MCF 10A (cell line): ENCODE results near the gene HEATR3. TPM values are rescaled to one million over a fixed set of nuclear protein-coding genes. Genes with fewer than 3 reads are reported as not detected.

Source experiments
- BruUV-seq: library from RNA; stranded (reverse); fragments of 400-500 nt; replicated peaks from 2 replicates; lab custom pipeline; 2021; lab: Mats Ljungman, UMichigan
- CTCF ChIA-PET: fragments of 300-600 bp; sonication (Branson Sonifier 250); formaldehyde crosslinking; extraction: SDS; loops from one replicate; lab custom pipeline; 2021; ENCODE audit warnings: antibody characterized with exemption, inconsistent platforms; lab: Yijun Ruan, JAX
- POLR2A ChIA-PET: fragments of 300-600, 350-650 bp; sonication (Branson Sonifier 250); formaldehyde crosslinking; extraction: SDS; loops from one replicate; lab custom pipeline; 2020; ENCODE audit warnings: antibody characterized with exemption, inconsistent platforms; lab: Yijun Ruan, JAX
- DNase-seq: peaks from one replicate; pipeline ENCODE4 v3.0.0-alpha.2; 2018; ENCODE audit not compliant: unreplicated experiment
- H3K27ac Mint-ChIP-seq: one replicate; pipeline ENCODE4 v1.8.0; 2022; ENCODE audit warnings: mild to moderate bottlenecking, low read depth, mixed read lengths; ENCODE audit not compliant: unreplicated experiment
- H3K27me3 Mint-ChIP-seq: one replicate; pipeline ENCODE4 v1.8.0; 2022; ENCODE audit warnings: mixed read lengths; ENCODE audit not compliant: insufficient read depth, unreplicated experiment
- H3K36me3 Mint-ChIP-seq: one replicate; pipeline ENCODE4 v1.8.0; 2022; ENCODE audit warnings: mild to moderate bottlenecking, moderate library complexity, mixed read lengths; ENCODE audit not compliant: insufficient read depth, unreplicated experiment
- H3K4me1 Mint-ChIP-seq: one replicate; pipeline ENCODE4 v1.8.0; 2022; ENCODE audit warnings: mixed read lengths; ENCODE audit not compliant: insufficient read depth, unreplicated experiment
- H3K4me3 Mint-ChIP-seq: one replicate; pipeline ENCODE4 v1.8.0; 2022; ENCODE audit warnings: mild to moderate bottlenecking, moderate library complexity, mixed read lengths; ENCODE audit not compliant: unreplicated experiment
- H3K9me3 Mint-ChIP-seq: one replicate; pipeline ENCODE4 v1.8.0; 2022; ENCODE audit warnings: mixed read lengths; ENCODE audit not compliant: unreplicated experiment
- intact Hi-C: fragments of 100-400 bp; cut with micrococcal nuclease; formaldehyde crosslinking; loops from 2 replicates; pipeline ENCODE4 v1.14.1; 2022
- total RNA-seq: library from RNA; stranded (reverse); gene quantifications from 2 replicates; pipeline ENCODE4 v1.2.3, GENCODE V29; 2022
- TF ChIP-seq, protein P1 (sequence below): fragments of 200-600 bp; IDR thresholded peaks from one replicate; pipeline ENCODE4 v1.8.0; 2022; ENCODE audit warnings: antibody characterized with exemption, mild to moderate bottlenecking; ENCODE audit not compliant: unreplicated experiment

Gene HEATR3
- total RNA-seq, 1 experiment from 2014 or later: 13.3 TPM

DNA sequence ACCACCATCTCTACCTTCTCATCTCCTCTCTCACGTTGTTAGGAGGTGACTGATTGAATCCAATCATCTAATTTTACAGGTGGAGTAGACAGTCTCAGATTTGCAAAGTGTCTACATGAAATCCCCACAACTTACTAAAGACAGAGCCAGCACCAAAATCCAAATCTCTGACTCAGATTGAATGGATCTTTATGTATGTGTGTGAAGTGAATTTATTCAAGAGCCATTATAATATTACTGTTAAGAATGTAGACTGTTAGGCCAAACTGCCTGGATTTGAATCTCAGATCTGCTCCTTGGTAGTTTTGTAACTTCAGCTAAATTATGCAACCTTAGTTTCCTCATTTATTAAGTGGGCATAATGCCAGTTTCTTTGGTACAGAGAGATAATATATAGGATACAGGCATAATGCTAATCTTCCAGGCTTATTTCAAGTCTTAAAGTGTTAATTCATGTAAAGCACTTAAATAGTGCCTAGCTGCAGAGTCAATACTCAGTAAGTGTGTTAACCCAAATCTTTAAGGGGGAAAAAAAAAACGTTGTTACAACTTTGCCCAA is 28.0 kb upstream of the HEATR3 start:
- H3K27ac Mint-ChIP-seq: no peak overlapping the region
- no TSS peak for BruUV-seq
- no peak overlapping the region for H3K4me3 Mint-ChIP-seq
- POLR2A ChIA-PET: interaction anchor here (0.6 to 2.0 kb wide), 4 partner anchors 10 to 249 kb away, joined by 4 to 9 read pairs (median 6); no protein-coding TSS in a partner anchor
- intact Hi-C loops: no loop called here
- no peaks in the 10 kb centered on the region for H3K9me3 Mint-ChIP-seq
- peaks cover 11% of the 10 kb centered on the region for H3K4me1 Mint-ChIP-seq
- peaks cover 7% of the 10 kb centered on the region for H3K27me3 Mint-ChIP-seq
- TF ChIP-seq, protein P1, sequence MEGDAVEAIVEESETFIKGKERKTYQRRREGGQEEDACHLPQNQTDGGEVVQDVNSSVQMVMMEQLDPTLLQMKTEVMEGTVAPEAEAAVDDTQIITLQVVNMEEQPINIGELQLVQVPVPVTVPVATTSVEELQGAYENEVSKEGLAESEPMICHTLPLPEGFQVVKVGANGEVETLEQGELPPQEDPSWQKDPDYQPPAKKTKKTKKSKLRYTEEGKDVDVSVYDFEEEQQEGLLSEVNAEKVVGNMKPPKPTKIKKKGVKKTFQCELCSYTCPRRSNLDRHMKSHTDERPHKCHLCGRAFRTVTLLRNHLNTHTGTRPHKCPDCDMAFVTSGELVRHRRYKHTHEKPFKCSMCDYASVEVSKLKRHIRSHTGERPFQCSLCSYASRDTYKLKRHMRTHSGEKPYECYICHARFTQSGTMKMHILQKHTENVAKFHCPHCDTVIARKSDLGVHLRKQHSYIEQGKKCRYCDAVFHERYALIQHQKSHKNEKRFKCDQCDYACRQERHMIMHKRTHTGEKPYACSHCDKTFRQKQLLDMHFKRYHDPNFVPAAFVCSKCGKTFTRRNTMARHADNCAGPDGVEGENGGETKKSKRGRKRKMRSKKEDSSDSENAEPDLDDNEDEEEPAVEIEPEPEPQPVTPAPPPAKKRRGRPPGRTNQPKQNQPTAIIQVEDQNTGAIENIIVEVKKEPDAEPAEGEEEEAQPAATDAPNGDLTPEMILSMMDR: no peak
- DNase-seq: peak; percentile 31
- CTCF ChIA-PET: interaction anchor here (0.6 to 2.0 kb wide), 5 partner anchors 12 to 775 kb away, joined by 3 to 7 read pairs (median 3); partner anchors contain the start of gene CNEP1R1
- H3K36me3 Mint-ChIP-seq: peaks cover 36% of the 10 kb centered on the region

DNA sequence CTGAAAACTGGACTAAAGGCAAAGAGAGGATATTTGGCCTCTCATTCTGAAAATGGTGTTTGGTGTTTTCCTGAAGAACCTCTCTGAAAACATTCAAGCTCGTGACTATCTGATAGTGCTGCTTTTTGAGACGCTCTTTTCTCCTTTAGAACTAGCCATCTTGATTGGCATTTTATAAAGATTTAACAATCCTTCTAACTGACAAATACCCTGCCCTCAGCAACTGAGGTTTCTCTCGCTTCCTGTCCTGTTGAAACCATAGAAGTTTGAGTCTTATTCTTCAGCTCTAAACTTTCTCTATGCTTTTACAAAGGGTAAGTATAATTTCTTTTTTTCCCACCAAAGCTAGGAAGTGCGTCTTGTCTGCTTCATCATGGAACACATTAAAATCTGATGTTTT is 27.5 kb upstream of the HEATR3 start:
- intact Hi-C loops: no loop called here
- no peak for DNase-seq
- Mint-ChIP-seq H3K36me3 (peaks cover 31% of the 10 kb centered on the region), H3K27me3 (peaks cover 12% of the 10 kb centered on the region), H3K4me1 (peaks cover 11% of the 10 kb centered on the region), H3K27ac (no peak overlapping the region), H3K4me3 (no peak overlapping the region), H3K9me3 (no peaks in the 10 kb centered on the region)
- TF ChIP-seq, protein P1: no peak
- no TSS peak for BruUV-seq
- POLR2A ChIA-PET: interaction anchor here (0.6 to 2.0 kb wide), 4 partner anchors 10 to 249 kb away, joined by 4 to 9 read pairs (median 6); no protein-coding TSS in a partner anchor
- CTCF ChIA-PET: interaction anchor here (0.6 to 2.0 kb wide), 3 partner anchors 13 to 774 kb away, joined by 3 to 7 read pairs (median 7); partner anchors contain the start of gene CNEP1R1

DNA sequence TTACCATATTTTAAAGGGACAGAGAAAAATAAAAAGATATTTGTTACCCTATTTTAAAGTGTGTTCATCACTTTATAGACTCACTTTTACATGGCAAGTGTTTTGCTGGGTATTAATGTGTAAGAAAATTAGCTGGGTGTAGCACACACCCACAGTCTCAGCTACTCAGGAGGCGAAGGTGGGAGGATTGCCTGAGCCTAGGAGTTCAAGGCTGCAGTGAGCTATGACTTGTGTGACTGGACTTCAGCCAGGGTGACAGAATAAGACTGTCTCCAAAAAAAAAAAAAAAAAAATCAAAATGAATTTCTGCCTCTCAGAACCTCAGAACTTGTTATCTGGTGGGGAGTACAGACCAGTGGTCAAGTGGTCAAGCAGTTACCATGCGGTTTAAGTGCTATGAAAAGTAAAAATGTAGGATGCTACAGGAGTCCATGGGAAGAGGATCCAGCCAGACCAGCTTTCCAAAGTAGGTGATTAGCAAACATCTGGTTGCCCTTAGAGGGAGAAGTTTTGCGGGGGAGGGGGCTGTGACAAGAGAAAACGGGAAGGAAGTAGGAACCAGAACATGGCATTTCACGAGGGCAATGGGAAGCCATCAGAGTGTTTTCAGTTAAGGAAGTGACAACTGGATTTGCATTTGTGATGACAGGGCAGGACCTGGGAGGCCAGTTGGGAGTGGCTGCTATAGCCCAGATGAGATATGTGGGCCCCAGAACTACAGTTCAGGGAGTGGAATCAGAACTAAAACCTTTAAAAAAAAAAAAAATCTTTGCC is 26.8 kb upstream of the HEATR3 start:
- peaks cover 30% of the 10 kb centered on the region for H3K36me3 Mint-ChIP-seq
- peak overlapping the region; percentile 57 for H3K27ac Mint-ChIP-seq
- H3K4me3 Mint-ChIP-seq: no peak overlapping the region
- TF ChIP-seq, protein P1: no peak
- BruUV-seq: no TSS peak
- intact Hi-C loops: no loop called here
- DNase-seq: no peak
- H3K27me3 Mint-ChIP-seq: peaks cover 19% of the 10 kb centered on the region
- ChIA-PET POLR2A (interaction anchor here (0.6 to 2.0 kb wide), 3 partner anchors 13 to 250 kb away, joined by 5 to 9 read pairs (median 7); no protein-coding TSS in a partner anchor), CTCF (interaction anchor here (0.6 to 2.0 kb wide), 3 partner anchors 14 to 774 kb away, joined by 3 to 7 read pairs (median 7); partner anchors contain the start of gene CNEP1R1)
- no peaks in the 10 kb centered on the region for H3K9me3 Mint-ChIP-seq
- H3K4me1 Mint-ChIP-seq: peaks cover 11% of the 10 kb centered on the region

DNA sequence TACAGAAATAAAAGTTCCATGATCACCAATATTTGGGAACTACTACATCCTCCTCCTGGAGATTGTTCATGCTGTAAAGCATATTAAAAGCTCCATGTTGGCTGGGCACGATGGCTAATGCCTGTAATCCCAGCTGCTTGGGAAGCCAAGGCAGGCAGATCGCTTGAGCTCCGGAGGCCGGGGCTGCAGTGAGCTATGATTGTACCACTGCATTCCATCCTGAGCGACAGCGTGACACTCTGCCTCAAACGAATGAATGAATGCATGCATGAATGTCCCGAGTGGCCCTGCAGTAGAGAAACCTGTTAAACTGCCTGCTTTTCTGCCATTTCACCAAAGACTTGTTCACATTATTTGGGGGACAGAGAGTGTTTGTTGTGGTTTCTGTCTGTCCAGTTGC is 25.8 kb upstream of the HEATR3 start:
- ChIA-PET CTCF (interaction anchor here (1.5 kb wide), 1 partner anchor 15 kb away, joined by 6 read pairs; the partner anchor contains the start of gene CNEP1R1), POLR2A (interaction anchor here (0.7 to 1.4 kb wide), 3 partner anchors 25 to 572 kb away, joined by 3 to 4 read pairs (median 3); no protein-coding TSS in a partner anchor)
- peaks cover 22% of the 10 kb centered on the region for H3K36me3 Mint-ChIP-seq
- H3K4me1 Mint-ChIP-seq: peaks cover 11% of the 10 kb centered on the region
- TF ChIP-seq, protein P1: no peak
- no peak overlapping the region for H3K27ac Mint-ChIP-seq
- no peak overlapping the region for H3K4me3 Mint-ChIP-seq
- no peaks in the 10 kb centered on the region for H3K9me3 Mint-ChIP-seq
- peaks cover 21% of the 10 kb centered on the region for H3K27me3 Mint-ChIP-seq
- BruUV-seq: no TSS peak
- DNase-seq: no peak
- intact Hi-C loops: no loop called here
